Activated naive CD8-positive, alpha-beta T cell treated with anti-CD3 and anti-CD28 coated beads, Interleukin-2, amount 10 ng/mL, durations not matched to agents 7 days and 5 days (primary cell): ENCODE results near the gene MSMB. TPM values are rescaled to one million over a fixed set of nuclear protein-coding genes. Genes with fewer than 3 reads are reported as not detected.
"Not testable (repeated sequence)": the region's sequence is repeated elsewhere in the genome, so short reads cannot be mapped to it uniquely, and the experiment has no call there.

Experiments
- ATAC-seq: fragments of 150-1000 bp; cut with Tn5 transposase; one replicate; pipeline ENCODE4 v1.10.0; 2021; ENCODE audit warnings: low read depth, moderate library complexity
- POLR2A ChIA-PET: fragments of 350-600 bp; sonication (Branson Sonifier 250); formaldehyde crosslinking; loops from one replicate; lab custom pipeline; 2021; ENCODE audit warnings: antibody characterized with exemption; lab: Charles Lee
- DNase-seq: peaks from one replicate; pipeline ENCODE4 v3.0.0; 2021
- H3K27ac Mint-ChIP-seq: one replicate; pipeline ENCODE4 v1.8.0; 2022; ENCODE audit warnings: mild to moderate bottlenecking, mixed read lengths
- H3K27me3 Mint-ChIP-seq: one replicate; pipeline ENCODE4 v1.8.0; 2022; ENCODE audit warnings: mild to moderate bottlenecking, moderate library complexity, mixed read lengths
- H3K36me3 Mint-ChIP-seq: one replicate; pipeline ENCODE4 v1.8.0; 2021; ENCODE audit warnings: mild to moderate bottlenecking, mixed read lengths
- H3K4me1 Mint-ChIP-seq: one replicate; pipeline ENCODE4 v1.8.0; 2021; ENCODE audit warnings: mixed read lengths
- H3K4me3 Mint-ChIP-seq: one replicate; pipeline ENCODE4 v1.8.0; 2022; ENCODE audit warnings: mild to moderate bottlenecking, moderate library complexity, mixed read lengths
- H3K9me3 Mint-ChIP-seq: one replicate; pipeline ENCODE4 v1.8.0; 2021; ENCODE audit warnings: mixed read lengths
- total RNA-seq, 2 experiments: library from RNA; stranded (reverse); gene quantifications; one replicate each; pipeline ENCODE4 v1.2.3, GENCODE V29; 2021

The MSMB gene
- total RNA-seq, 2 experiments from 2014 or later = not detected

DNA sequence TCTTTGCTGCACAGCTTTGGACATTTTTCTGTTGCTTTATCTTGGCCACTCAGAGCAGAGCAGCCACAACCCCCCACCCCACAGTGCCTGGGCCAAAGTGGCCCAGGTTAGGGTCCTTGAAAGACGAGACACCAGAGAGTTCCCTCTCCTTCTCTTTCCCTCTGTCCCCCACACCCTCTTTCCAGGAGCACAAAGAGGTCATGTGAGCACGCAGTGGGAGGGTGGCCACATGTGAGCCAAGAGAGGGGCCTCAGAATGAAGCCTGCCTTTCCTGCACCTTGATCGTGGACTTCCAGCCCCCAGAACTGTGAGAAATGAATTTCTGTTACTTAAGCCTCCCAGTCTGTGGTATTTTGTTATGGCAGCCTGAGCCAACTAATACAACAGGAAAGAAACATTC, 14.6 kb upstream of the MSMB start:
- peaks cover 3% of the 10 kb centered on the region for H3K36me3 Mint-ChIP-seq
- peaks cover 5% of the 10 kb centered on the region for H3K9me3 Mint-ChIP-seq
- H3K27ac Mint-ChIP-seq = no peak overlapping the region
- H3K4me3 Mint-ChIP-seq = no peak overlapping the region
- POLR2A ChIA-PET = no interaction called here
- DNase-seq = no peak
- no peak for ATAC-seq
- H3K4me1 Mint-ChIP-seq = no peaks in the 10 kb centered on the region
- peaks cover 5% of the 10 kb centered on the region for H3K27me3 Mint-ChIP-seq

DNA sequence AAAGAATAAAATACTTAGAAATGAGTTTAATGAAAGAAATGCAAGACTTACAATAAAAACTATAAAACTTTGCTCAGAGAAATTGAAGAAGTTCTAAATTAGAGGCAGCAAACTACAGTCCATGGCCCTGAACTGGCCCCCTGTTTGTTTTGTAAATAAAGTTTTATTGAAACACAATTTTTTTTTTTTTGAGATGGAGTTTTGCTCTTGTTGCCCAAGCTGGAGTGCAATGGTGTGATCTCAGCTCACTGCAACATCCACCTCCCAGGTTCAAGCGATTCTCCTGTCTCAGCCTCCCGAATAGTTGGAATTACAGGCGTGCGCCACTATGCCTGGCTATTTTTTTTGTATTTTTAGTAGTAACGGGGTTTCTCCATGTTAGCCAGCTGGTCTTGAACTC, 11.9 kb upstream of the MSMB start:
- H3K27me3 Mint-ChIP-seq, H3K27ac Mint-ChIP-seq, POLR2A ChIA-PET, ATAC-seq, H3K9me3 Mint-ChIP-seq, H3K36me3 Mint-ChIP-seq, H3K4me1 Mint-ChIP-seq, DNase-seq, H3K4me3 Mint-ChIP-seq: not testable (repeated sequence)

DNA sequence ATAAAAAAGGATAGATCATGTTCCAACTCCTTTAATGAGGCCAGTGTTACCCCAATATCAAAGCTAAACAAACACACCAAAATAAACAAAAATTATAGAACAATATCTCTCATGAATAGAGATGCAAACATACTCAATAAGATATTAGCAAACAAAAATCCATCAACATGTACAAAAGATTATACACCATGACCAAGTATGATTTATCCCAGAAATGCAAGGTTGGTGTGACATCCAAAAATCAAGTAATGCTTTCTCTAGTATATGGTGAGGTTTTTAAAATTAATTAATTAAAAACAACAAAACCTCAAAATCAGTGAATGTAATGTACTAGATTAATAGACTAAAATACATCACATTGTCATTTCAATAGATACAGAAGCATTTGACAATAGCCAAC, 11.0 kb upstream of the MSMB start:
- no peak overlapping the region for H3K27ac Mint-ChIP-seq
- H3K4me3 Mint-ChIP-seq = no peak overlapping the region
- H3K9me3 Mint-ChIP-seq = peaks cover 5% of the 10 kb centered on the region
- peaks cover 3% of the 10 kb centered on the region for H3K36me3 Mint-ChIP-seq
- peaks cover 2% of the 10 kb centered on the region for H3K27me3 Mint-ChIP-seq
- DNase-seq = no peak
- POLR2A ChIA-PET = no interaction called here
- ATAC-seq = no peak
- peaks cover 4% of the 10 kb centered on the region for H3K4me1 Mint-ChIP-seq

DNA sequence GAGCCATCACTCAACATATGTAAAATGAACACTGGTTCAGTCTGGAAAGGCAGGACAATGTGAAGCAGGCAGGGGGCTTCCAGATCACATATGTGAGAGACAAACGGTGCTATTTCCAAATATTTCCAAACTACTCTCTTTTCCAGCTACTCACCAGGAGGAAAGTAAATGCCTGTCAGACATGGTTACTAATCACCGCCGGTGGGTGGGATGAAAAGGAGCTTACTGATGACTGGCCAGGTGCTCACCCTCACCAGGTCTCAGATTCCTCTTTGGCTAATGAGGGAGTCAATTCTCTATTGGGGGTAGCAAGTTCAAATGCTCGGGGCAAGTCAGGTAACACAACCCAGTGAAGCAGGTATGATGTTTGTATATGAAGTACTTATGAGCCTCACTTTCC, 9.7 kb upstream of the MSMB start:
- DNase-seq (no peak), ATAC-seq (no peak)
- H3K9me3 Mint-ChIP-seq = peaks cover 5% of the 10 kb centered on the region
- H3K27me3 Mint-ChIP-seq = peaks cover 8% of the 10 kb centered on the region
- peaks cover 3% of the 10 kb centered on the region for H3K36me3 Mint-ChIP-seq
- H3K4me1 Mint-ChIP-seq = peaks cover 4% of the 10 kb centered on the region
- H3K4me3 Mint-ChIP-seq = no peak overlapping the region
- POLR2A ChIA-PET = no interaction called here
- no peak overlapping the region for H3K27ac Mint-ChIP-seq

GRCh38 chr10:46053534-46054434, 7.7 kb upstream of the MSMB start:
- Mint-ChIP-seq H3K4me1 (peaks cover 4% of the 10 kb centered on the region), H3K27ac (no peak overlapping the region), H3K9me3 (peaks cover 5% of the 10 kb centered on the region), H3K36me3 (peaks cover 3% of the 10 kb centered on the region), H3K27me3 (peaks cover 8% of the 10 kb centered on the region), H3K4me3 (no peak overlapping the region)
- POLR2A ChIA-PET = no interaction called here
- no peak for ATAC-seq
- no peak for DNase-seq

DNA sequence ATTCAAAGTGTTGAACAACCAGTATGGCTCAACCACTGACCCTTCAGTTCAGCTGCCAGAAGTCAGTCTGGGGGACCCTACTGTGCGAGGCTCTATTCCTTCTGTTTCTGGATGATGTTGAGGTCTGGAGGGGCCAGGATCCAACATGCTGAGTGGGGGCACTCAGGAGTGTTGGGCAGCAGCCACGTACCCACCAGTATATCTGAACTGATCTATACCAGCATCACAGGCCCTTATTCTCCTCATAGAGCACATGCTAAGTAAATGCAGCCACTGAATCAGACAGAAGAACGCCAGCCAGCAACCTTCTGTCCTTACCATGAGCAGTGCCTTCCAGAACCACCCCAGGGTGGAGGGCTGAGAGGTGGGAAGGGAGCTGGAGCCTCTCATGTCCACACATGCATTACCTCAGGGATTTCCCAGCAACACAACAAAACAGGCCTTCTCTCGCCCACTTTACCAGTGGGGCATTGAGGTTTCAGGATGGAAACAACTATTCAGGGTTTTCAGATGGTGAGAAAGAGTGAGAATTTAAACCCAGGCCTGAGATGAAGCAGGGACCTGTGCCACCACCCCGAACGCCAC, 6.8 kb upstream of the MSMB start:
- H3K9me3 Mint-ChIP-seq = peaks cover 5% of the 10 kb centered on the region
- POLR2A ChIA-PET = no interaction called here
- ATAC-seq (no peak), DNase-seq (no peak)
- H3K4me3 Mint-ChIP-seq = no peak overlapping the region
- no peak overlapping the region for H3K27ac Mint-ChIP-seq
- H3K27me3 Mint-ChIP-seq = peaks cover 8% of the 10 kb centered on the region
- H3K4me1 Mint-ChIP-seq = peaks cover 4% of the 10 kb centered on the region
- H3K36me3 Mint-ChIP-seq = peaks cover 3% of the 10 kb centered on the region

DNA sequence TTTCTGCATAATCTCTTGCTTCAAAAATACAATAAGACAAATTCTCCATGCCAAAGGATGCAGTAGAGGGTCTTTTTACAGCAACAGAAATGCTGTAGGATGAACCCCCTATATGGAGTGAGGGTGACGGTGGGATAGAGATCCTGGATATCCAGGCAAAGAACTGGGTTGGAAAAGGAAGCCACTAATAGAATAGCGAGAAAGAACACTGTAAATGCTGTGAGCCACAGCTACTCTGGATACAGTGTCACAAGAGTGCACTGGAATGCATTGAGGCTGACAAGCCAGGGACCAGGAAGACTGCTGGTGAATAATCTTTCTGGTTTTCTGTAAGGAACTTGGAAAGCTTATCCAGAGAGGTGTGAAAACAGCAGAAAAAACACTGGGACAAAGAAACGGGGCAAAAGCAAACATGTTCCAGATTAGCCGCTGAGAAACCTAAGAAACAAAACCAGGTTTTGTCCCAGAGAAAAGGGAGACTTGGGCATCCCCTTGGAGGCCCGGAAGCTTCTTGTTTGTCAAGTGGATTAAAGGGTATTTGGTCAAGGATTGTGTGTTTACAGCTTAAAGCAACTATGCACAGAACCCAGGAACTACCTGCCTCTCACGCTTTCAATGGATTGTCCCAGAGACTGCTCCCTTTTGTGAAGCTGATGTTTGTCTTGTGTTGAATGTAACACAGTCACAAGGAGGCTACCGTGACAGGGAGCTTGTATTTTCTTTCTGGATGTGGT, 6.2 kb upstream of the MSMB start:
- Mint-ChIP-seq H3K27me3 (peaks cover 6% of the 10 kb centered on the region), H3K36me3 (peaks cover 3% of the 10 kb centered on the region)
- POLR2A ChIA-PET = no interaction called here

GRCh38 chr10:46050941-46051623, 5.0 kb upstream of the MSMB start:
- no peak for ATAC-seq
- H3K36me3 Mint-ChIP-seq = no peaks in the 10 kb centered on the region
- no peak overlapping the region for H3K4me3 Mint-ChIP-seq
- H3K27me3 Mint-ChIP-seq = peaks cover 6% of the 10 kb centered on the region
- no peak for DNase-seq
- no peaks in the 10 kb centered on the region for H3K9me3 Mint-ChIP-seq
- no peak overlapping the region for H3K27ac Mint-ChIP-seq
- POLR2A ChIA-PET = no interaction called here
- H3K4me1 Mint-ChIP-seq = peaks cover 4% of the 10 kb centered on the region

More for the DNA sequence above, 6.2 kb upstream of the MSMB start:
- H3K27ac Mint-ChIP-seq = no peak overlapping the region
- DNase-seq (no peak), ATAC-seq (no peak)
- H3K9me3 Mint-ChIP-seq = peaks cover 2% of the 10 kb centered on the region
- H3K4me3 Mint-ChIP-seq = no peak overlapping the region
- H3K4me1 Mint-ChIP-seq = peaks cover 4% of the 10 kb centered on the region

DNA sequence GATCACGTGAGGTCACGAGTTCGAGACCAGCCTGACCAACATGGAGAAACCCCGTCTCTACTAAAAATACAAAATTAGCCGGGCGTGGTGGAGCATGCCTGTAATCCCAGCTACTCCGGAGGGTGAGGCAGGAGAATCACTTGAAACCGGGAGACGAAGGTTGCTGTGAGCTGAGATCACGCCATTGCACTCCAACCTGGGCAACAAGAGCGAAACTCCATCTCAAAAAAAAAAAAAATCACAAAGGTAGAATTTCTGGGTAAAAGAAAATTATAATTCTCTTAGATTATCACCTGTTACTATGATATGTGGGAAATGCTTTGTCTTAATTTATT, 3.4 kb upstream of the MSMB start:
- H3K27me3 Mint-ChIP-seq = not testable (repeated sequence)

GRCh38 chr10:46048152-46048551, 2.1 kb upstream of the MSMB start:
- Mint-ChIP-seq H3K27ac (no peak overlapping the region), H3K4me3 (no peak overlapping the region), H3K4me1 (no peaks in the 10 kb centered on the region), H3K36me3 (no peaks in the 10 kb centered on the region), H3K9me3 (no peaks in the 10 kb centered on the region), H3K27me3 (peaks cover 14% of the 10 kb centered on the region)
- ATAC-seq = no peak
- POLR2A ChIA-PET = no interaction called here
- no peak for DNase-seq

More for the DNA sequence above, 3.4 kb upstream of the MSMB start:
- POLR2A ChIA-PET, H3K9me3 Mint-ChIP-seq, H3K4me1 Mint-ChIP-seq, H3K36me3 Mint-ChIP-seq, H3K27ac Mint-ChIP-seq, DNase-seq, H3K4me3 Mint-ChIP-seq, ATAC-seq: not testable (repeated sequence)

- no peak for DNase-seq
- Mint-ChIP-seq H3K4me1 (no peaks in the 10 kb centered on the region), H3K27me3 (peaks cover 18% of the 10 kb centered on the region), H3K36me3 (no peaks in the 10 kb centered on the region), H3K9me3 (no peaks in the 10 kb centered on the region), H3K4me3 (no peak overlapping the region), H3K27ac (no peak overlapping the region)
- no peak for ATAC-seq
- POLR2A ChIA-PET = no interaction called here
Observed at GRCh38 chr10:46042527-46042926, 3.5 kb downstream of the MSMB start.

DNA sequence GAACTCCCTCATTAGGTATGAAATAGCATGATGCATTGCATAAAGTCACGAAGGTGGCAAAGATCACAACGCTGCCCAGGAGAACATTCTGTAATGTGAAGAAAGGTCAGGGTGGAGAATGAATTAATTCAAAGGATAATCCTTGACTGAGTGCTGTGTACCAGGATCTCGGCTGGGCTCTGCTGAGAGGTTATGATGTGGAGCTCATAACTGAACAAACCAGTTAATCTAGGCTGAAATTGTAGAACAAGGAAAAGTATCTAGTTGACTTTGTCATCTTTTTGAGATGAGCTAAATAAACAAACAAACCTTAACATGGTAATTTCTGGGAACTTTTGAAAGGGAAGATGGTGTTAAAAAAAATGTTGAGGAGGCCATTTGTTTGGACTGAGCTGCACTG, 6.1 kb downstream of the MSMB start:
- no peak for DNase-seq
- POLR2A ChIA-PET = no interaction called here
- peaks cover 15% of the 10 kb centered on the region for H3K27me3 Mint-ChIP-seq
- no peaks in the 10 kb centered on the region for H3K36me3 Mint-ChIP-seq
- no peak for ATAC-seq
- H3K9me3 Mint-ChIP-seq = no peaks in the 10 kb centered on the region
- H3K4me1 Mint-ChIP-seq = peaks cover 1% of the 10 kb centered on the region
- H3K27ac Mint-ChIP-seq = no peak overlapping the region
- H3K4me3 Mint-ChIP-seq = no peak overlapping the region

GRCh38 chr10:46037107-46037825, 8.8 kb downstream of the MSMB start:
- H3K27ac Mint-ChIP-seq = no peak overlapping the region
- ATAC-seq (no peak), DNase-seq (no peak)
- H3K36me3 Mint-ChIP-seq = no peaks in the 10 kb centered on the region
- POLR2A ChIA-PET = no interaction called here
- peaks cover 8% of the 10 kb centered on the region for H3K27me3 Mint-ChIP-seq
- no peaks in the 10 kb centered on the region for H3K9me3 Mint-ChIP-seq
- peaks cover 6% of the 10 kb centered on the region for H3K4me1 Mint-ChIP-seq
- no peak overlapping the region for H3K4me3 Mint-ChIP-seq
